Activated T-helper 17 cell treated with anti-CD3 and anti-CD28 coated beads, Interleukin-2, amount 50 U/mL, for 72 hours (primary cell): ENCODE data around the gene LRRC37A. TPM values are rescaled to one million over a fixed set of nuclear protein-coding genes. Genes with fewer than 3 reads are reported as not detected.
"Not testable (repeated sequence)": the region's sequence is repeated elsewhere in the genome, so short reads cannot be mapped to it uniquely, and the experiment has no call there.

Source experiments
- ATAC-seq: fragments of 150-1000 bp; cut with Tn5 transposase; replicated peaks from 2 replicates; pipeline ENCODE4 v1.10.0; 2021; ENCODE audit warnings: mild to moderate bottlenecking, moderate library complexity
- H3K27ac Mint-ChIP-seq: one replicate; pipeline ENCODE4 v1.8.0; 2022; ENCODE audit warnings: mixed read lengths
- H3K27me3 Mint-ChIP-seq: one replicate; pipeline ENCODE4 v1.8.0; 2022; ENCODE audit warnings: mixed read lengths
- H3K36me3 Mint-ChIP-seq: one replicate; pipeline ENCODE4 v1.8.0; 2022; ENCODE audit warnings: low read depth, mild to moderate bottlenecking, mixed read lengths
- H3K4me1 Mint-ChIP-seq: one replicate; pipeline ENCODE4 v1.8.0; 2022; ENCODE audit warnings: mixed read lengths
- H3K4me3 Mint-ChIP-seq: one replicate; pipeline ENCODE4 v1.8.0; 2022; ENCODE audit warnings: mild to moderate bottlenecking, mixed read lengths
- H3K9me3 Mint-ChIP-seq: one replicate; pipeline ENCODE4 v1.8.0; 2022; ENCODE audit warnings: mixed read lengths
- total RNA-seq, 2 donors: library from RNA; stranded (reverse); gene quantifications; one replicate each; pipeline ENCODE4 v1.2.3, GENCODE V29; 2022

LRRC37A gene
- total RNA-seq, 2 donors from 2014 or later: 1.8 to 3.7 TPM

GRCh38 chr17:46274238-46274637 is 20.7 kb upstream of the LRRC37A start:
- Mint-ChIP-seq H3K4me3 (no peak overlapping the region), H3K27ac (no peak overlapping the region), H3K27me3 (peaks cover 13% of the 10 kb centered on the region), H3K9me3 (no peaks in the 10 kb centered on the region), H3K36me3 (no peaks in the 10 kb centered on the region), H3K4me1 (no peaks in the 10 kb centered on the region)
- no peak for ATAC-seq

- H3K9me3 Mint-ChIP-seq, H3K4me3 Mint-ChIP-seq, H3K27me3 Mint-ChIP-seq, H3K36me3 Mint-ChIP-seq, ATAC-seq, H3K4me1 Mint-ChIP-seq, H3K27ac Mint-ChIP-seq: not testable (repeated sequence)
These were observed 18.0 kb upstream of the LRRC37A start for GRCh38 chr17:46276728-46277479.

- peaks cover 10% of the 10 kb centered on the region for H3K4me1 Mint-ChIP-seq
- H3K9me3 Mint-ChIP-seq, ATAC-seq, H3K27ac Mint-ChIP-seq, H3K4me3 Mint-ChIP-seq, H3K36me3 Mint-ChIP-seq, H3K27me3 Mint-ChIP-seq: not testable (repeated sequence)
These were observed 13.6 kb upstream of the LRRC37A start for GRCh38 chr17:46281336-46281735.

- not testable (repeated sequence) for H3K27ac Mint-ChIP-seq, H3K9me3 Mint-ChIP-seq, ATAC-seq, H3K27me3 Mint-ChIP-seq, H3K36me3 Mint-ChIP-seq, H3K4me3 Mint-ChIP-seq
- H3K4me1 Mint-ChIP-seq: peaks cover 10% of the 10 kb centered on the region
These were observed 12.3 kb upstream of the LRRC37A start for GRCh38 chr17:46282635-46283034.

- Mint-ChIP-seq H3K4me1 (peaks cover 10% of the 10 kb centered on the region), H3K27ac (peak overlapping the region; percentile 12), H3K4me3 (peak overlapping the region; percentile 24)
- not testable (repeated sequence) for H3K36me3 Mint-ChIP-seq, H3K9me3 Mint-ChIP-seq, H3K27me3 Mint-ChIP-seq
- ATAC-seq: peak; percentile 100
These were observed 10.5 kb upstream of the LRRC37A start for GRCh38 chr17:46284467-46284866.

GRCh38 chr17:46285500-46285899 is 9.4 kb upstream of the LRRC37A start:
- H3K4me3 Mint-ChIP-seq: peak overlapping the region; percentile 24
- not testable (repeated sequence) for H3K36me3 Mint-ChIP-seq, H3K27me3 Mint-ChIP-seq, H3K27ac Mint-ChIP-seq, H3K9me3 Mint-ChIP-seq, ATAC-seq
- H3K4me1 Mint-ChIP-seq: peaks cover 10% of the 10 kb centered on the region

- not testable (repeated sequence) for H3K4me3 Mint-ChIP-seq
These were observed 8.1 kb upstream of the LRRC37A start for GRCh38 chr17:46286764-46287221.

GRCh38 chr17:46287587-46287986 is 7.3 kb upstream of the LRRC37A start:
- H3K4me3 Mint-ChIP-seq, H3K27ac Mint-ChIP-seq, H3K36me3 Mint-ChIP-seq, H3K9me3 Mint-ChIP-seq, H3K27me3 Mint-ChIP-seq, ATAC-seq: not testable (repeated sequence)
- peaks cover 10% of the 10 kb centered on the region for H3K4me1 Mint-ChIP-seq

More at GRCh38 chr17:46286764-46287221, 8.1 kb upstream of the LRRC37A start:
- H3K36me3 Mint-ChIP-seq, H3K27ac Mint-ChIP-seq, H3K9me3 Mint-ChIP-seq, H3K27me3 Mint-ChIP-seq: not testable (repeated sequence)
- H3K4me1 Mint-ChIP-seq: peaks cover 10% of the 10 kb centered on the region
- ATAC-seq: peak; percentile 52

- H3K4me3 Mint-ChIP-seq, H3K9me3 Mint-ChIP-seq, H3K27ac Mint-ChIP-seq, H3K36me3 Mint-ChIP-seq, H3K4me1 Mint-ChIP-seq, H3K27me3 Mint-ChIP-seq: not testable (repeated sequence)
- peak; percentile 37 for ATAC-seq
These were observed 3.9 kb upstream of the LRRC37A start for GRCh38 chr17:46290906-46291546.

- H3K27me3 Mint-ChIP-seq, H3K9me3 Mint-ChIP-seq, ATAC-seq, H3K4me3 Mint-ChIP-seq, H3K27ac Mint-ChIP-seq, H3K36me3 Mint-ChIP-seq, H3K4me1 Mint-ChIP-seq: not testable (repeated sequence)
These were observed 3.3 kb upstream of the LRRC37A start for GRCh38 chr17:46291618-46292017.

GRCh38 chr17:46341220-46341619 is 46.3 kb downstream of the LRRC37A start:
- not testable (repeated sequence) for ATAC-seq, H3K36me3 Mint-ChIP-seq, H3K9me3 Mint-ChIP-seq, H3K4me3 Mint-ChIP-seq, H3K4me1 Mint-ChIP-seq, H3K27me3 Mint-ChIP-seq, H3K27ac Mint-ChIP-seq

GRCh38 chr17:46342131-46342530 is 47.2 kb downstream of the LRRC37A start:
- H3K36me3 Mint-ChIP-seq, H3K27me3 Mint-ChIP-seq, H3K4me1 Mint-ChIP-seq, H3K4me3 Mint-ChIP-seq, H3K9me3 Mint-ChIP-seq, ATAC-seq, H3K27ac Mint-ChIP-seq: not testable (repeated sequence)

- not testable (repeated sequence) for H3K36me3 Mint-ChIP-seq, H3K27ac Mint-ChIP-seq, H3K9me3 Mint-ChIP-seq, H3K27me3 Mint-ChIP-seq, H3K4me3 Mint-ChIP-seq, H3K4me1 Mint-ChIP-seq
- peak; percentile 77 for ATAC-seq
These were observed 53.4 kb downstream of the LRRC37A start for GRCh38 chr17:46348345-46348744.

GRCh38 chr17:46349060-46349459 is 54.1 kb downstream of the LRRC37A start:
- peak; percentile 49 for ATAC-seq

GRCh38 chr17:46353856-46354255 is 58.9 kb downstream of the LRRC37A start:
- not testable (repeated sequence) for H3K27me3 Mint-ChIP-seq, H3K4me3 Mint-ChIP-seq, H3K36me3 Mint-ChIP-seq, H3K9me3 Mint-ChIP-seq, H3K27ac Mint-ChIP-seq, ATAC-seq, H3K4me1 Mint-ChIP-seq

More at GRCh38 chr17:46349060-46349459, 54.1 kb downstream of the LRRC37A start:
- H3K4me3 Mint-ChIP-seq, H3K27ac Mint-ChIP-seq, H3K36me3 Mint-ChIP-seq, H3K9me3 Mint-ChIP-seq, H3K4me1 Mint-ChIP-seq, H3K27me3 Mint-ChIP-seq: not testable (repeated sequence)
